ENCODE measurements around the gene ZNF124.
"Not testable (repeated sequence)": the region's sequence is repeated elsewhere in the genome, so short reads cannot be mapped to it uniquely, and the experiment has no call there.

ZNF124 gene

GRCh38 chr1:247171875-247172563 lies at the start of gene ZNF124:
ZNF124 (minus strand) TSS chr1:247172020; CDS start chr1:247171877, 143 bp downstream.
- H3K27ac ChIP-seq = not testable (repeated sequence)

DNA sequence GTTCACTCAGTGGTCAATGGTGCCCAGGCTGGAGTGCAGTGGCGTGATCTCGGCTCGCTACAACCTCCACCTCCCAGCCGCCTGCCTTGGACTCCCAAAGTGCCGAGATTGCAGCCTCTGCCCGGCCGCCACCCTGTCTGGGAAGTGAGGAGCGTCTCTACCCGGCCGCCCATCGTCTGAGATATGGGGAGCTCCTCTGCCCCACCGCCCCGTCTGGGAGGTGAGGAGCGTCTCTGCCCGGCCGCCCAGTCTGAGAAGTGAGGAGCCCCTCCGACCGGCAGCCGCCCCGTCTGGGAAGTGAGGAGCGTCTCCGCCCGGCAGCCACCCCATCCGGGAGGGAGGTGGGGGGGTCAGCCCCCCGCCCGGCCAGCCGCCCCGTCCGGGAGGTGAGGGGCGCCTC lies 48.5 kb upstream of the ZNF124 start:
- not testable (repeated sequence) for H3K27ac ChIP-seq

DNA sequence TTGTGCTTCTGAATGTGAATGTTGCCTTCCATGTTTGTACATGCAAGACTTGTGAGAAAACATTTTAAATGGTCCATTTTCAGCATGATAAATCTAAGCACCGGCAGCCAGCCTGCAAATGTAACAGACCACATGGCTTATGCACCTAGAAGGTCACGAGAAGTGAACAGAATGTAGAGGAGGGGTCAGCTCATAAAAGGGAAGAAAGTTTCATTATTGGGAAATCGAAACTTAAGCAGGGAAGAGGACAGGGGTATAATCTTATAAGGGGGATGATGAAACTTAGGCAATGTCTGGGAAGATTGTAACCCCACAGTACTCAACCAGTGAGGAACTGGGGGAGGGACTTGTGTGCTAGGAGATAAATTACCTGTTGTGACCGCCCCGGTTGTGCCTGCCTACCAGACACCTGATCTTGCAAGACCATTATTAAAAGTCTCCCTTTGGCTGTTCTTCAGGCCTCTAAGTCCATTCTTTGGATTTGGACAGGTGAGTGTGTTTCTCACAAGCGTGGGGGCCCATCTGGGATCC lies 46.4 kb upstream of the ZNF124 start:
- no peak overlapping the region for H3K27ac ChIP-seq
- no peak for TF ChIP-seq ZFX (IDR thresholded peaks at IDR 0.05; ENCODE audit: borderline replicate concordance)
- no peak for TF ChIP-seq CTCF (IDR thresholded peaks at IDR 0.05)

- TF ChIP-seq ZFX (IDR thresholded peaks at IDR 0.05; ENCODE audit: borderline replicate concordance) = no peak
- TF ChIP-seq CTCF (IDR thresholded peaks at IDR 0.05) = no peak
- H3K27ac ChIP-seq = no peak overlapping the region
These were observed 44.4 kb upstream of the ZNF124 start for GRCh38 chr1:247216261-247216660.

- no peak overlapping the region for H3K27ac ChIP-seq
- no peak for TF ChIP-seq CTCF (IDR thresholded peaks at IDR 0.05)
- TF ChIP-seq ZFX (IDR thresholded peaks at IDR 0.05; ENCODE audit: borderline replicate concordance) = no peak
These were observed 41.1 kb upstream of the ZNF124 start for GRCh38 chr1:247212627-247213617.

- TF ChIP-seq CTCF (IDR thresholded peaks at IDR 0.05) (no peak), ZFX (IDR thresholded peaks at IDR 0.05; ENCODE audit: borderline replicate concordance) (no peak)
- no peak overlapping the region for H3K27ac ChIP-seq
These were observed 40.2 kb upstream of the ZNF124 start for GRCh38 chr1:247212012-247212411.

DNA sequence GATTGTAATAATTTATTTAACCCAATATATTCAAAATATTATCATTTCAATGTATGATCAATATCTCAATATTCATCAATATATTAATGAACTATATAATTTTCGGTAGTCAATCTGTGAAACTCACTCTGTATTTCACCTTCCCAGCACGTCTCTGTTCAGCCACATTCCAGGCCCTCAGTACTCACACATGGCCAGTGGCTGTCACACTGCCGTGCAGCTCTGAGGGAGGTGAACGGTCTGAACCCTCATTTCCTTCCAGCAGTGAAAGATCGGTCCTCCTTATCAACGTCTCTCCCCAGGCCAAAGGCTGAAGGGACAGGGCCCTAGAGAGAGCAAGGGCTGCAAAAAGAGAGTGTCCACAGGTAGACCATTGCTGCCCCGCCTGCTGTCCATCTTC lies 39.5 kb upstream of the ZNF124 start:
- TF ChIP-seq CTCF (IDR thresholded peaks at IDR 0.05) (no peak), ZFX (IDR thresholded peaks at IDR 0.05; ENCODE audit: borderline replicate concordance) (no peak)
- H3K27ac ChIP-seq = peak overlapping the region; percentile 70
